ENCODE measurements around the gene FBL. TPM values are rescaled to one million over a fixed set of nuclear protein-coding genes. Genes with fewer than 3 reads are reported as not detected.

The FBL gene
- total and polyA plus RNA-seq, 4 donors: 23.3 to 96.2 (median 57.7) TPM

- H3K4me1 ChIP-seq (ENCODE audit: control insufficient read depth in 4 of 4, insufficient read depth in 4 of 4, low read length in 3 of 4): peaks cover 0 to 4% (median 1%) of the 10 kb centered on the region in 4 donors
- no peak overlapping the region for H3K9ac ChIP-seq (ENCODE audit: low read depth in 1 of 2, low read length in 2 of 2)
- no peak overlapping the region for H3K4me3 ChIP-seq (ENCODE audit: low read depth in 1 of 3, low read length in 3 of 3)
- no peaks in the 10 kb centered on the region for H3K36me3 ChIP-seq (ENCODE audit: control insufficient read depth in 4 of 4, insufficient read depth in 3 of 4, low read depth in 1 of 4, low read length in 3 of 4)
- no peak for DNase-seq (ENCODE audit: low spot score)
- no peak overlapping the region for H3K27ac ChIP-seq (ENCODE audit: low read depth in 1 of 2, low read length in 2 of 2)
- peaks cover 0 to 3% (median 1%) of the 10 kb centered on the region in 4 donors for H3K27me3 ChIP-seq (ENCODE audit: control insufficient read depth in 4 of 4, insufficient read depth in 4 of 4, low read length in 3 of 4)
- H3K9me3 ChIP-seq (ENCODE audit: control insufficient read depth in 4 of 4, low read length in 3 of 4): no peaks in the 10 kb centered on the region
- WGBS: 48% methylated on average over 2 of the region's 2 CpGs
- no peak for TF ChIP-seq HNF4G (IDR thresholded peaks at IDR 0.05)
- TF ChIP-seq FOXA2 (IDR thresholded peaks at IDR 0.05): no peak
- TF ChIP-seq SP1 (IDR thresholded peaks at IDR 0.05): no peak
- TF ChIP-seq TAF1 (conservative IDR thresholded peaks at IDR 0.05): no peak
- TF ChIP-seq HNF4A (conservative IDR thresholded peaks at IDR 0.05): no peak
- TF ChIP-seq YY1 (IDR thresholded peaks at IDR 0.05): no peak
- no peak for TF ChIP-seq JUND (IDR thresholded peaks at IDR 0.05)
- TF ChIP-seq CTCF (IDR thresholded peaks at IDR 0.05; ENCODE audit: low read depth, low read length, missing input control): no peak
- no peak for TF ChIP-seq RXRA (IDR thresholded peaks at IDR 0.05)
These were observed 49.1 kb downstream of the FBL start for GRCh38 chr19:39797083-39797482.

GRCh38 chr19:39796000-39796498 is 50.1 kb downstream of the FBL start:
- 26% methylated on average over 2 of the region's 2 CpGs for WGBS
- no peak overlapping the region for H3K27ac ChIP-seq (ENCODE audit: low read depth in 1 of 2, low read length in 2 of 2)
- H3K9ac ChIP-seq (ENCODE audit: low read depth in 1 of 2, low read length in 2 of 2): no peak overlapping the region

More at GRCh38 chr19:39796000-39796498, 50.1 kb downstream of the FBL start:
- peaks cover 0 to 4% (median 1%) of the 10 kb centered on the region in 4 donors for H3K4me1 ChIP-seq (ENCODE audit: control insufficient read depth in 4 of 4, insufficient read depth in 4 of 4, low read length in 3 of 4)
- no peak overlapping the region for H3K4me3 ChIP-seq (ENCODE audit: low read depth in 1 of 3, low read length in 3 of 3)
- TF ChIP-seq REST (IDR thresholded peaks at IDR 0.05) (no peak), JUND (IDR thresholded peaks at IDR 0.05) (no peak), MAX (IDR thresholded peaks at IDR 0.05) (no peak), ZBTB33 (IDR thresholded peaks at IDR 0.05) (no peak), HNF4G (IDR thresholded peaks at IDR 0.05) (no peak), GABPA (IDR thresholded peaks at IDR 0.05 in 1 of 2, conservative IDR thresholded peaks at IDR 0.05 in 1 of 2) (no peak)
- H3K27me3 ChIP-seq (ENCODE audit: control insufficient read depth in 4 of 4, insufficient read depth in 4 of 4, low read length in 3 of 4): peaks cover 0 to 3% (median 1%) of the 10 kb centered on the region in 4 donors
- no peaks in the 10 kb centered on the region for H3K36me3 ChIP-seq (ENCODE audit: control insufficient read depth in 4 of 4, insufficient read depth in 3 of 4, low read depth in 1 of 4, low read length in 3 of 4)
- H3K9me3 ChIP-seq (ENCODE audit: control insufficient read depth in 4 of 4, low read length in 3 of 4): no peaks in the 10 kb centered on the region
- DNase-seq (ENCODE audit: low spot score): no peak

All from liver (tissue), 9 donors.